Adrenal gland (tissue), 12 donors: Measurements from ENCODE around the gene ANK3. TPM values are rescaled to one million over a fixed set of nuclear protein-coding genes. Genes with fewer than 3 reads are reported as not detected.

Source experiments
- DNase-seq, 7 donors: peaks; one replicate each; pipeline ENCODE4 v3.0.0-alpha.2; 2019 to 2020
- H3K27ac ChIP-seq, 5 donors: fragments of 200-600 bp; sonication (generic) in 4 of 5; 1 replicate in 3 of 5; 2 replicates in 2 of 5; pipeline versions ENCODE4 v1.5.1 to v1.8.0; 2016 to 2020; ENCODE audit warnings: mild to moderate bottlenecking in 1 of 5
- H3K27me3 ChIP-seq: fragments of 200-600 bp; 2 replicates; pipeline ENCODE4 v1.8.0; 2021
- H3K36me3 ChIP-seq, 2 donors: fragments of 200-600 bp; replicated peaks in 1 of 2; 1 replicate in 1 of 2; 2 replicates in 1 of 2; pipeline versions ENCODE4 v1.5.1 to v1.8.0; 2018 to 2022
- H3K4me1 ChIP-seq, 2 donors: fragments of 200-600 bp; replicated peaks in 1 of 2; 1 replicate in 1 of 2; 2 replicates in 1 of 2; pipeline versions ENCODE4 v1.5.1 to v1.8.0; 2018 to 2021
- H3K4me3 ChIP-seq, 4 donors: fragments of 200-600 bp; sonication (generic) in 3 of 4; one replicate each; pipeline ENCODE4 v1.5.1; 2016 to 2018
- H3K9me3 ChIP-seq, 3 donors: fragments of 200-600 bp; sonication (generic) in 1 of 3; replicated peaks in 1 of 3; 1 replicate in 2 of 3; 2 replicates in 1 of 3; pipeline versions ENCODE4 v1.5.1 to v1.8.0; 2016 to 2021
- POLR2A ChIP-seq, 2 donors: fragments of 450-650 bp; IDR thresholded peaks; one replicate each; pipeline ENCODE4 v1.6.1; 2017; ENCODE audit warnings: antibody characterized with exemption in 2 of 2, mild to moderate bottlenecking in 2 of 2, moderate library complexity in 1 of 2
- WGBS, 4 donors: extraction: QIAGEN DNeasy Blood & Tissue Kit in 2 of 4; methylation state at CpG; one replicate each; pipeline versions ENCODE4 v1.1.5 to v1.1.7; 2013 to 2017; 5-methylcytosine and 5-hydroxymethylcytosine counted together
- intact Hi-C, 2 donors: fragments of 100-400 bp; cut with DNase I; formaldehyde crosslinking; loops; one replicate each; pipeline versions ENCODE4 v1.14.1 to v1.15.0; 2022 to 2023
- polyA plus RNA-seq, 3 donors: library from polyadenylated mRNA; stranded (reverse); fragments of 200-250 nt in 2 of 3; fragments of 350-450 nt in 1 of 3; fragmentation: Illumina TruSeq in 1 of 3; extraction: RNeasy Lipid Tissue Mini Kit (QIAGEN cat#74804) in 1 of 3; gene quantifications; one replicate each; pipeline ENCODE4 v1.2.3, GENCODE V29; 2013 to 2014
- total RNA-seq, 9 donors: library from RNA; depleted of rRNA in 4 of 9; stranded (reverse); fragments of >200 nt in 4 of 9; fragments of 120-200 nt in 1 of 9; fragmentation: NEBNext Ultra II Directional in 1 of 9; extraction: Animal tissue kit (Norgen Biotek cat#: 25700) in 1 of 9; gene quantifications; one replicate each; pipeline versions ENCODE4 v1.1.0 to v1.2.4, GENCODE V29; 2013 to 2023
- TF ChIP-seq, protein P1 (sequence below), 6 experiments: fragments of 450-650 bp in 4 of 6; fragments of 200-600 bp in 2 of 6; sonication (generic) in 1 of 6; IDR thresholded peaks; 1 replicate in 5 of 6; 2 replicates in 1 of 6; pipeline versions ENCODE4 v1.5.1 to v1.8.0; 2016 to 2021; ENCODE audit warnings: antibody characterized with exemption in 6 of 6, mild to moderate bottlenecking in 2 of 6, moderate library complexity in 1 of 6
- donor health status: healthy with polysubstance abuse.
- donor health status: Bipolar disorder and iron deficiency.
- donor health status: DM: yes; HTN: yes; CAD: no.
- donor health status: DM: no; HTN: no; CAD: no.
- donor health status: DM: no; HTN: no; CAD: no.
- donor health status: DM: yes; HTN: yes; CAD: no.

The ANK3 gene
- total and polyA plus RNA-seq, 12 donors = 2.6 to 48.1 (median 15.2) TPM

DNA sequence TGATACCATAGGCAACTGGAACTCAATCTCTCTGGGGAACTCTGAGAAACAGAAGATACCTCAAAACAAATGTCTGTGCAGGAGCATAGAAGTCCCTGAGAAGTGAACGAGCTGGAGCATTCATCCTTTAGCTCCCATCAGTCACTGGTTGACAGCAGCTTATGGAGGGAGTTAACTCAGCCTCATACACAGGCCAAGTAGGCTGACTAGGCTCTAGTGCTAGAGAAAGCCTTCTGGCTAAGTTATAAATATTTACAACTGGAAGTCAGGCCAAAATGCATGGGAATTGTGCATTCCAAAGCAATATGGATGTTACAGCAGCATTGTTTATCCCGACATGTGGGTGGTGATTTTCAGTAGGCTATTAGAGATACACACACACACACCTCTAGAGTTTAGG, 66.5 kb downstream of the ANK3 start:
- 67 to 81% (median 76%) methylated on average over 2 of the region's 2 CpGs for WGBS, 4 donors
- no peaks in the 10 kb centered on the region for H3K9me3 ChIP-seq
- no peaks in the 10 kb centered on the region for H3K36me3 ChIP-seq
- no peaks in the 10 kb centered on the region for H3K27me3 ChIP-seq
- no peak for DNase-seq
- no peaks in the 10 kb centered on the region for H3K4me1 ChIP-seq
- H3K27ac ChIP-seq = no peak overlapping the region
- TF ChIP-seq, protein P1, sequence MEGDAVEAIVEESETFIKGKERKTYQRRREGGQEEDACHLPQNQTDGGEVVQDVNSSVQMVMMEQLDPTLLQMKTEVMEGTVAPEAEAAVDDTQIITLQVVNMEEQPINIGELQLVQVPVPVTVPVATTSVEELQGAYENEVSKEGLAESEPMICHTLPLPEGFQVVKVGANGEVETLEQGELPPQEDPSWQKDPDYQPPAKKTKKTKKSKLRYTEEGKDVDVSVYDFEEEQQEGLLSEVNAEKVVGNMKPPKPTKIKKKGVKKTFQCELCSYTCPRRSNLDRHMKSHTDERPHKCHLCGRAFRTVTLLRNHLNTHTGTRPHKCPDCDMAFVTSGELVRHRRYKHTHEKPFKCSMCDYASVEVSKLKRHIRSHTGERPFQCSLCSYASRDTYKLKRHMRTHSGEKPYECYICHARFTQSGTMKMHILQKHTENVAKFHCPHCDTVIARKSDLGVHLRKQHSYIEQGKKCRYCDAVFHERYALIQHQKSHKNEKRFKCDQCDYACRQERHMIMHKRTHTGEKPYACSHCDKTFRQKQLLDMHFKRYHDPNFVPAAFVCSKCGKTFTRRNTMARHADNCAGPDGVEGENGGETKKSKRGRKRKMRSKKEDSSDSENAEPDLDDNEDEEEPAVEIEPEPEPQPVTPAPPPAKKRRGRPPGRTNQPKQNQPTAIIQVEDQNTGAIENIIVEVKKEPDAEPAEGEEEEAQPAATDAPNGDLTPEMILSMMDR (IDR thresholded peaks at IDR 0.05) = no peak
- no peak for TF ChIP-seq POLR2A (IDR thresholded peaks at IDR 0.05)
- H3K4me3 ChIP-seq = no peak overlapping the region
- intact Hi-C loops = no loop called here

GRCh38 chr10:60320666-60321065, 69.0 kb downstream of the ANK3 start:
- WGBS, 4 donors = 42 to 90% (median 78%) methylated on average over 1 of the region's 1 CpG
- Histone ChIP-seq H3K27me3 (no peaks in the 10 kb centered on the region), H3K4me1 (no peaks in the 10 kb centered on the region), H3K36me3 (no peaks in the 10 kb centered on the region), H3K9me3 (no peaks in the 10 kb centered on the region), H3K27ac (no peak overlapping the region), H3K4me3 (no peak overlapping the region)
- DNase-seq = no peak
- intact Hi-C loops = no loop called here
- TF ChIP-seq, protein P1 (IDR thresholded peaks at IDR 0.05) = no peak
- TF ChIP-seq POLR2A (IDR thresholded peaks at IDR 0.05) = no peak

GRCh38 chr10:60316029-60316428, 73.6 kb downstream of the ANK3 start:
- Histone ChIP-seq H3K27me3 (no peaks in the 10 kb centered on the region), H3K27ac (no peak overlapping the region), H3K4me1 (peaks cover 0 to 16% of the 10 kb centered on the region in 2 donors), H3K9me3 (no peaks in the 10 kb centered on the region), H3K36me3 (no peaks in the 10 kb centered on the region), H3K4me3 (no peak overlapping the region)
- DNase-seq = no peak
- intact Hi-C loops = no loop called here
- TF ChIP-seq, protein P1 (IDR thresholded peaks at IDR 0.05) = no peak
- no peak for TF ChIP-seq POLR2A (IDR thresholded peaks at IDR 0.05)
- WGBS, 4 donors = 82 to 100% (median 94%) methylated on average over 1 of the region's 1 CpG

DNA sequence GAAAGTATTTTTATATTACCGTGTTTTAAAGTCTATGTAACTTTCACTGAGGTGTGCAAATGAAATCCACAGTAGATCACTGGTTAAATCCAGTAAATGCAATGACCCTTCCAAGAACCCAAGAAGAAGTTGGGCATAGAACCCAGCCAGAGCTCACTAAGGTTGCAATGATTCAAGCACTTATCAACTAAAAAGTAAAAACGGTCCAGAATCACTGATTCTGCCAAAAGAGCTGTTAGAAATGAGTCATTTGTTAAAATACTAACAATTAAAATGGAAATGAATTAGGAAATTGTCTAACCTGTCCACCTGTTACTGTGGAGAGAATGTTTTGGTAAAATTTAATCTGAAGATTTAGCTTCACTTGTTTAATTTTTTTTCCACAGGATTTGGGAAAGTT, 74.4 kb downstream of the ANK3 start:
- WGBS, 4 donors = 59 to 67% (median 64%) methylated on average over 2 of the region's 2 CpGs
- intact Hi-C loops = no loop called here
- no peaks in the 10 kb centered on the region for H3K36me3 ChIP-seq

More for the DNA sequence above, 74.4 kb downstream of the ANK3 start:
- no peak for TF ChIP-seq POLR2A (IDR thresholded peaks at IDR 0.05)
- TF ChIP-seq, protein P1 (IDR thresholded peaks at IDR 0.05) = no peak
- H3K4me3 ChIP-seq = no peak overlapping the region
- no peaks in the 10 kb centered on the region for H3K27me3 ChIP-seq
- H3K9me3 ChIP-seq = no peaks in the 10 kb centered on the region
- peaks cover 0 to 16% of the 10 kb centered on the region in 2 donors for H3K4me1 ChIP-seq
- DNase-seq = no peak
- H3K27ac ChIP-seq = no peak overlapping the region
